Measurements from ENCODE around the gene BRINP1.

BRINP1 gene

GRCh38 chr9:119280740-119281485 is 88.3 kb downstream of the BRINP1 start:
- no peak for DNase-seq

GRCh38 chr9:119278171-119278570 is 91.1 kb downstream of the BRINP1 start:
- no peak for DNase-seq

- no peak for DNase-seq
Observed at GRCh38 chr9:119273984-119274665, 95.1 kb downstream of the BRINP1 start.

GRCh38 chr9:119273325-119273904 is 95.8 kb downstream of the BRINP1 start:
- DNase-seq, result no peak

- no peak for DNase-seq
Observed at GRCh38 chr9:119272500-119273211, 96.6 kb downstream of the BRINP1 start.

- no peak for DNase-seq
Observed at GRCh38 chr9:119268985-119269384, 100.2 kb downstream of the BRINP1 start.

- no peak for DNase-seq
Observed at GRCh38 chr9:119264165-119264564, 105.1 kb downstream of the BRINP1 start.

GRCh38 chr9:119257592-119257991 is 111.6 kb downstream of the BRINP1 start:
- no peak for DNase-seq

GRCh38 chr9:119255116-119255515 is 114.1 kb downstream of the BRINP1 start:
- DNase-seq, result no peak

- no peak for DNase-seq
Observed at GRCh38 chr9:119252671-119253299, 116.5 kb downstream of the BRINP1 start.

- no peak for DNase-seq
Observed at GRCh38 chr9:119251936-119252335, 117.3 kb downstream of the BRINP1 start.

GRCh38 chr9:119250730-119251129 is 118.5 kb downstream of the BRINP1 start:
- no peak for DNase-seq

- no peak for DNase-seq
Observed at GRCh38 chr9:119240546-119240945, 128.7 kb downstream of the BRINP1 start.

- no peak for DNase-seq
Observed at GRCh38 chr9:119234636-119235035, 134.6 kb downstream of the BRINP1 start.

- no peak for DNase-seq
Observed at GRCh38 chr9:119227422-119227821, 141.8 kb downstream of the BRINP1 start.

- no peak for DNase-seq
Observed at GRCh38 chr9:119224431-119224830, 144.8 kb downstream of the BRINP1 start.

- DNase-seq, result no peak
Observed at GRCh38 chr9:119221276-119221675, 148.0 kb downstream of the BRINP1 start.

- DNase-seq, result no peak
Observed at GRCh38 chr9:119218293-119218692, 150.9 kb downstream of the BRINP1 start.

- DNase-seq, result no peak
Observed at GRCh38 chr9:119216651-119217331, 152.4 kb downstream of the BRINP1 start.

GRCh38 chr9:119215651-119216050 is 153.6 kb downstream of the BRINP1 start:
- DNase-seq, result no peak

- no peak for DNase-seq
Observed at GRCh38 chr9:119213471-119213870, 155.8 kb downstream of the BRINP1 start.

GRCh38 chr9:119197893-119198607 is 171.2 kb downstream of the BRINP1 start:
- DNase-seq, result no peak

Measured in EL (cell line).